ENCODE data around the gene WWOX.

DNA sequence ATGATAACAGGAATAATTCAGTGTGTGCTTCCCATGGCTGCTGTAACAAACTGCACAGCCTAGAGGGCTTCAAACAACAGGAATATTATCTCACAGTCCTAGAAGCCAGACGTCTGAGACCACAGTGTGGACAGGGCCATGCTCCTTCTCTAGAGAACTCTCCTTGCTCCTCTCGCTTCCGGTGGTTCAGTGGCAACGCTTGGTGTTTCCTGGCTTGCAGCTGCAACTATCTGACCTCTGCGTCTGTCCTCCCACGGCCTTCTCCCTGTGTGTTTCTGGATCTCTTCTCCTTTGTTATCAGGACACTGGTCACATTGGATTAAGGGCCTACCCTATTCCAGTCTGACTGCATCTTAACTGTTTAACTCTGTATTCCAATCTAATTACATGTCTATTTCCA, 1086.7 kb downstream of the WWOX start:
- TF ChIP-seq, protein P1, sequence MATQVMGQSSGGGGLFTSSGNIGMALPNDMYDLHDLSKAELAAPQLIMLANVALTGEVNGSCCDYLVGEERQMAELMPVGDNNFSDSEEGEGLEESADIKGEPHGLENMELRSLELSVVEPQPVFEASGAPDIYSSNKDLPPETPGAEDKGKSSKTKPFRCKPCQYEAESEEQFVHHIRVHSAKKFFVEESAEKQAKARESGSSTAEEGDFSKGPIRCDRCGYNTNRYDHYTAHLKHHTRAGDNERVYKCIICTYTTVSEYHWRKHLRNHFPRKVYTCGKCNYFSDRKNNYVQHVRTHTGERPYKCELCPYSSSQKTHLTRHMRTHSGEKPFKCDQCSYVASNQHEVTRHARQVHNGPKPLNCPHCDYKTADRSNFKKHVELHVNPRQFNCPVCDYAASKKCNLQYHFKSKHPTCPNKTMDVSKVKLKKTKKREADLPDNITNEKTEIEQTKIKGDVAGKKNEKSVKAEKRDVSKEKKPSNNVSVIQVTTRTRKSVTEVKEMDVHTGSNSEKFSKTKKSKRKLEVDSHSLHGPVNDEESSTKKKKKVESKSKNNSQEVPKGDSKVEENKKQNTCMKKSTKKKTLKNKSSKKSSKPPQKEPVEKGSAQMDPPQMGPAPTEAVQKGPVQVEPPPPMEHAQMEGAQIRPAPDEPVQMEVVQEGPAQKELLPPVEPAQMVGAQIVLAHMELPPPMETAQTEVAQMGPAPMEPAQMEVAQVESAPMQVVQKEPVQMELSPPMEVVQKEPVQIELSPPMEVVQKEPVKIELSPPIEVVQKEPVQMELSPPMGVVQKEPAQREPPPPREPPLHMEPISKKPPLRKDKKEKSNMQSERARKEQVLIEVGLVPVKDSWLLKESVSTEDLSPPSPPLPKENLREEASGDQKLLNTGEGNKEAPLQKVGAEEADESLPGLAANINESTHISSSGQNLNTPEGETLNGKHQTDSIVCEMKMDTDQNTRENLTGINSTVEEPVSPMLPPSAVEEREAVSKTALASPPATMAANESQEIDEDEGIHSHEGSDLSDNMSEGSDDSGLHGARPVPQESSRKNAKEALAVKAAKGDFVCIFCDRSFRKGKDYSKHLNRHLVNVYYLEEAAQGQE (IDR thresholded peaks at IDR 0.05; ENCODE audit: insufficient read depth in 1 of 2, low read depth in 2 of 2, low read length in 2 of 2): no peak
- TF ChIP-seq TAF1 (IDR thresholded peaks at IDR 0.05; ENCODE audit: borderline replicate concordance, insufficient read depth, low read length) (no peak), POLR2AphosphoS5 (IDR thresholded peaks at IDR 0.05; ENCODE audit: low read depth, low read length) (no peak)
